Measurements from ENCODE around the gene C10orf90.

The C10orf90 gene

GRCh38 chr10:126496771-126497545 lies 173.5 kb downstream of the C10orf90 start:
- H3K9ac ChIP-seq = no peak overlapping the region
- no peaks in the 10 kb centered on the region for H3K4me1 ChIP-seq
- no peak overlapping the region for H3K4me2 ChIP-seq
- no peaks in the 10 kb centered on the region for H3K27me3 ChIP-seq
- H4K20me1 ChIP-seq = no peaks in the 10 kb centered on the region
- no peaks in the 10 kb centered on the region for H3K36me3 ChIP-seq
- no peak for TF ChIP-seq Cebpa-rat (IDR thresholded peaks at IDR 0.05)
- H3K27ac ChIP-seq = no peak overlapping the region
- no peak overlapping the region for H3K4me3 ChIP-seq
- H3K9me3 ChIP-seq (replicated peaks in 1 of 11) = no peaks in the 10 kb centered on the region

DNA sequence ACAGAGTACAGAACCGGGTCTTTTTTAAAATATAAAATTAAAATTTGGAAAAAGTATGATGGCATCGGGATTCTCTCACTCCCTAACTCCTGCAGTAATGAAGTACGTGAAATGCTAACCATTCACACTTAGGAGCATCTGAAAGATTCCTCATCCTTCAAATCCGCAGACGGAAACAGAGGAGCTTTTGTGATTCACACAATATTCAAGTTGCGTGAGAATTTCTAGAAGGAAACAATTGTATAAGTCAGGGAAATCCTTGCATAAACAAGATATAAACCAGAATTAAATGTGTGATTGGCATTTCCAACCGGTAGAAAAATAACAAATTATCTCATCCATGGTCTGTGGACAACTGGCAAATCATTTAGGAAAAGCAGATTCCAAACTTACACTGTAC lies 179.0 kb downstream of the C10orf90 start:
- H3K9ac ChIP-seq = no peak overlapping the region
- H3K27me3 ChIP-seq = no peaks in the 10 kb centered on the region
- no peak overlapping the region for H3K27ac ChIP-seq
- TF ChIP-seq Cebpa-rat (IDR thresholded peaks at IDR 0.05) = no peak
- H3K4me2 ChIP-seq = no peak overlapping the region
- H3K4me3 ChIP-seq = no peak overlapping the region
- H3K4me1 ChIP-seq = no peaks in the 10 kb centered on the region
- no peaks in the 10 kb centered on the region for H4K20me1 ChIP-seq
- H3K9me3 ChIP-seq (replicated peaks in 1 of 11) = peaks cover 9 to 22% (median 16%) of the 10 kb centered on the region in 11 experiments; a peak in 21 of 22 replicates
- no peaks in the 10 kb centered on the region for H3K36me3 ChIP-seq

GRCh38 chr10:126481181-126481580 lies 189.3 kb downstream of the C10orf90 start:
- H3K4me3 ChIP-seq = no peak overlapping the region
- TF ChIP-seq Cebpa-rat (IDR thresholded peaks at IDR 0.05) = no peak
- H3K9ac ChIP-seq = no peak overlapping the region
- H3K36me3 ChIP-seq = no peaks in the 10 kb centered on the region
- peaks cover 0 to 5% (median 0%) of the 10 kb centered on the region in 11 experiments; a peak in 1 of 22 replicates for H4K20me1 ChIP-seq
- H3K27ac ChIP-seq = no peak overlapping the region
- H3K27me3 ChIP-seq = peaks cover 0 to 4% (median 0%) of the 10 kb centered on the region in 11 experiments; a peak in 1 of 22 replicates
- H3K4me2 ChIP-seq = no peak overlapping the region
- H3K9me3 ChIP-seq (replicated peaks in 1 of 11) = peaks cover 0 to 11% (median 0%) of the 10 kb centered on the region in 11 experiments; a peak in 1 of 22 replicates
- H3K4me1 ChIP-seq = peaks cover 9 to 32% (median 25%) of the 10 kb centered on the region in 10 experiments; a peak in 19 of 20 replicates

GRCh38 chr10:126480648-126481047 lies 189.8 kb downstream of the C10orf90 start:
- no peak overlapping the region for H3K4me2 ChIP-seq
- H3K4me1 ChIP-seq = peaks cover 14 to 37% (median 30%) of the 10 kb centered on the region in 10 experiments; a peak in 19 of 20 replicates
- no peak overlapping the region for H3K27ac ChIP-seq
- H3K9ac ChIP-seq = no peak overlapping the region
- H4K20me1 ChIP-seq = peaks cover 0 to 10% (median 0%) of the 10 kb centered on the region in 11 experiments; a peak in 3 of 22 replicates
- H3K4me3 ChIP-seq = no peak overlapping the region
- H3K9me3 ChIP-seq (replicated peaks in 1 of 11) = 0 out of 22 replicates have a peak, but pooled peaks cover 0 to 6% (median 0%) of the 10 kb centered on the region in 11 experiments
- no peak for TF ChIP-seq Cebpa-rat (IDR thresholded peaks at IDR 0.05)
- H3K36me3 ChIP-seq = no peaks in the 10 kb centered on the region
- H3K27me3 ChIP-seq = peaks cover 0 to 10% (median 0%) of the 10 kb centered on the region in 11 experiments; a peak in 3 of 22 replicates

GRCh38 chr10:126479280-126479895 lies 191.1 kb downstream of the C10orf90 start:
- H3K27me3 ChIP-seq = peaks cover 0 to 12% (median 9%) of the 10 kb centered on the region in 11 experiments; a peak in 14 of 22 replicates
- peak overlapping the region in 3 of 11 experiments; percentile 80 to 91 (median 89); a peak in 2 of 22 replicates for H3K4me2 ChIP-seq
- peaks cover 14 to 47% (median 34%) of the 10 kb centered on the region in 10 experiments; a peak in 19 of 20 replicates for H3K4me1 ChIP-seq
- H3K27ac ChIP-seq = no peak overlapping the region
- TF ChIP-seq Cebpa-rat (IDR thresholded peaks at IDR 0.05) = no peak
- no peaks in the 10 kb centered on the region for H3K9me3 ChIP-seq (replicated peaks in 1 of 11)
- H4K20me1 ChIP-seq = peaks cover 0 to 10% (median 0%) of the 10 kb centered on the region in 11 experiments; a peak in 3 of 22 replicates
- H3K4me3 ChIP-seq = no peak overlapping the region
- no peak overlapping the region for H3K9ac ChIP-seq
- H3K36me3 ChIP-seq = no peaks in the 10 kb centered on the region

DNA sequence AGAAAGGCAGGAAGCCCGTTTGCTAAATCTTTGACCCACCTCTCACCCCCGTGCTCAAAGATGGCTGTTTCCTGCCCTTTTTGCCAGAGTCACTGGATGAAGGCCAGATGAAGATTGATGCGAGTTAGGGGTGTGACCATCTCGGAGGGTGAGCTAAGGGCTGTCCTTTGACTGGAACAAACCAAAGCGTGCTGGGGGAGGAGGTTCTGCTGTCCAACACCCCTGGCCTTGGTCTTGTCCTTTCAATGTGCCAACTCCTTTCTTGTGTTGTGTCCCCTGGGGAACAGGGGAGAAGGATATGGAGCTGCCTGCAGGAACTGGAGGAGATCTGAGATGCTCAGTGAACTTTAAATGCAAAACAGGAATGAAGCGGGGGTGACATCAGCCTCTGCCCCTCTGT lies 191.9 kb downstream of the C10orf90 start:
- no peak overlapping the region for H3K4me3 ChIP-seq
- H3K9ac ChIP-seq = no peak overlapping the region
- H3K9me3 ChIP-seq (replicated peaks in 1 of 11) = no peaks in the 10 kb centered on the region
- H3K27ac ChIP-seq = no peak overlapping the region
- peaks cover 14 to 47% (median 34%) of the 10 kb centered on the region in 10 experiments; a peak in 19 of 20 replicates for H3K4me1 ChIP-seq
- H3K27me3 ChIP-seq = peaks cover 4 to 15% (median 12%) of the 10 kb centered on the region in 11 experiments; a peak in 17 of 22 replicates
- peak overlapping the region in 7 of 11 experiments; percentile 20 to 91 (median 76); a peak in 12 of 22 replicates for H3K4me2 ChIP-seq
- H3K36me3 ChIP-seq = no peaks in the 10 kb centered on the region
- peaks cover 0 to 10% (median 0%) of the 10 kb centered on the region in 11 experiments; a peak in 3 of 22 replicates for H4K20me1 ChIP-seq
- no peak for TF ChIP-seq Cebpa-rat (IDR thresholded peaks at IDR 0.05)

DNA sequence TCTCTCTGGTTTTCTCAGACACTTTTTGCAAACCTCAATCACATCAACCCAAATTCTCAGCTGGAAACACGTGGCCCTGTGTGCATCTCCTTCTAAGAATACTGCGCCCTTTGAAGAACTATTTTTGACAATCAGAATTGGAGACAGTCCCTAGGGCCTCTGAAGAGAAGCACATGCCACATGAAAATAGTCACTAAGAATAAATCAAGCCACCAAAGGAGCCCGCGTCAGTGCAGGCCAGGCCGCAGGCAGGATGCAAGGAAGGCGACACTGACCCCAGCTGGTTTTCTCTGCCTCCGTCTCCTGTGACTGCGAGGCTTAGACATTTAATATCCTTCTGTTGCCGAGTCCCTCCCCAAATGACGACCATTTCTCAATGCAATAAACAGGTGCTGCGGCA lies 194.2 kb downstream of the C10orf90 start:
- Histone ChIP-seq H3K4me2 (peak overlapping the region; percentile 64 to 91 (median 74)), H3K36me3 (no peaks in the 10 kb centered on the region), H3K9ac (peak overlapping the region in 4 of 11 experiments; percentile 5 to 42 (median 22); a peak in 4 of 22 replicates), H3K4me3 (peak overlapping the region in 8 of 10 experiments; percentile 26 to 50 (median 35); a peak in 9 of 20 replicates), H4K20me1 (peaks cover 0 to 10% (median 0%) of the 10 kb centered on the region in 11 experiments; a peak in 3 of 22 replicates), H3K9me3 (replicated peaks in 1 of 11) (no peaks in the 10 kb centered on the region), H3K4me1 (peaks cover 14 to 47% (median 34%) of the 10 kb centered on the region in 10 experiments; a peak in 19 of 20 replicates), H3K27ac (peak overlapping the region in 1 of 11 experiments; percentile 39; a peak in 2 of 22 replicates), H3K27me3 (peaks cover 7 to 31% (median 22%) of the 10 kb centered on the region in 11 experiments; a peak in 19 of 22 replicates)
- TF ChIP-seq Cebpa-rat (IDR thresholded peaks at IDR 0.05) = no peak

- no peaks in the 10 kb centered on the region for H3K36me3 ChIP-seq
- H3K4me2 ChIP-seq = peak overlapping the region in 7 of 11 experiments; percentile 74 to 91 (median 76); a peak in 13 of 22 replicates
- H3K4me3 ChIP-seq = no peak overlapping the region
- H3K4me1 ChIP-seq = peaks cover 14 to 50% (median 34%) of the 10 kb centered on the region in 10 experiments
- no peaks in the 10 kb centered on the region for H3K9me3 ChIP-seq (replicated peaks in 1 of 11)
- H3K27ac ChIP-seq = no peak overlapping the region
- TF ChIP-seq Cebpa-rat (IDR thresholded peaks at IDR 0.05) = no peak
- peaks cover 16 to 42% (median 33%) of the 10 kb centered on the region in 11 experiments; a peak in 19 of 22 replicates for H3K27me3 ChIP-seq
- no peak overlapping the region for H3K9ac ChIP-seq
- H4K20me1 ChIP-seq = peaks cover 0 to 10% (median 0%) of the 10 kb centered on the region in 11 experiments; a peak in 5 of 22 replicates
Measured at GRCh38 chr10:126475074-126475691, 195.3 kb downstream of the C10orf90 start.
